BJ (cell line): Measurements from ENCODE around the gene CITED2. TPM values are rescaled to one million over a fixed set of nuclear protein-coding genes. Genes with fewer than 3 reads are reported as not detected.

Experiments
- CTCF ChIA-PET: fragments of 350-600 bp; formaldehyde crosslinking; extraction: SDS; loops from one replicate; lab custom pipeline; 2021; ENCODE audit warnings: antibody characterized with exemption, inconsistent platforms; lab: Yijun Ruan, JAX
- POLR2A ChIA-PET: fragments of 300-600 bp; sonication (Branson Sonifier 250); formaldehyde crosslinking; extraction: SDS; loops from one replicate; lab custom pipeline; 2021; ENCODE audit warnings: antibody characterized with exemption; lab: Charles Lee
- DNase-seq: peaks from one replicate; pipeline ENCODE4 v3.0.0-alpha.2; 2011; ENCODE audit warnings: low read depth
- H3K27me3 ChIP-seq: 2 replicates; pipeline ENCODE4 v1.6.0; 2011; ENCODE audit warnings: low read length; ENCODE audit not compliant: control insufficient read depth, insufficient read depth
- H3K36me3 ChIP-seq: 2 replicates; pipeline ENCODE4 v1.5.1; 2011; ENCODE audit warnings: low read length; ENCODE audit not compliant: control insufficient read depth, insufficient read depth
- H3K4me3 ChIP-seq: 2 replicates; pipeline ENCODE4 v1.5.1; 2011; ENCODE audit warnings: low read depth, mild to moderate bottlenecking, control low read depth, low read length
- CTCF ChIP-seq: IDR thresholded peaks from 2 replicates; pipeline ENCODE4 v1.5.1; 2011; ENCODE audit warnings: low read depth, mild to moderate bottlenecking, control low read depth, inconsistent platforms, low read length, moderate library complexity; ENCODE audit not compliant: insufficient read depth
- polyA plus RNA-seq: library from polyadenylated mRNA; depleted of rRNA; stranded (reverse); fragments of >200 nt; gene quantifications from 2 replicates; pipeline ENCODE4 v1.2.3, GENCODE V29; 2011

Gene CITED2
- polyA plus RNA-seq, 1 experiment, result 707 TPM

- no peak for TF ChIP-seq CTCF
- H3K4me3 ChIP-seq, result no peak overlapping the region
- no peak for DNase-seq
- ChIA-PET CTCF (interaction anchor here (2.1 kb wide), 1 partner anchor 27 kb away, joined by 7 read pairs; no protein-coding TSS in a partner anchor), POLR2A (no interaction called here)
- H3K36me3 ChIP-seq, result no peaks in the 10 kb centered on the region
- no peaks in the 10 kb centered on the region for H3K27me3 ChIP-seq
Measured at GRCh38 chr6:139337830-139338229, 36.6 kb downstream of the CITED2 start.

GRCh38 chr6:139337001-139337400 is 37.4 kb downstream of the CITED2 start:
- Histone ChIP-seq H3K4me3 (no peak overlapping the region), H3K36me3 (no peaks in the 10 kb centered on the region), H3K27me3 (no peaks in the 10 kb centered on the region)
- ChIA-PET CTCF (no interaction called here), POLR2A (no interaction called here)
- no peak for TF ChIP-seq CTCF
- no peak for DNase-seq

- no peaks in the 10 kb centered on the region for H3K36me3 ChIP-seq
- CTCF ChIA-PET, result no interaction called here
- no peak for DNase-seq
- H3K27me3 ChIP-seq, result no peaks in the 10 kb centered on the region
- no peak for TF ChIP-seq CTCF
- no peak overlapping the region for H3K4me3 ChIP-seq
- POLR2A ChIA-PET, result no interaction called here
Measured at GRCh38 chr6:139336488-139336887, 38.0 kb downstream of the CITED2 start.

- Histone ChIP-seq H3K4me3 (no peak overlapping the region), H3K27me3 (no peaks in the 10 kb centered on the region), H3K36me3 (no peaks in the 10 kb centered on the region)
- ChIA-PET CTCF (interaction anchor here (0.7 to 1.6 kb wide), 2 partner anchors 114 to 116 kb away, joined by 3 to 5 read pairs; no protein-coding TSS in a partner anchor), POLR2A (interaction anchor here (0.6 kb wide), 1 partner anchor 17 kb away, joined by 4 read pairs; no protein-coding TSS in a partner anchor)
- no peak for TF ChIP-seq CTCF
- no peak for DNase-seq
Measured at GRCh38 chr6:139335447-139336210, 38.8 kb downstream of the CITED2 start.

- Histone ChIP-seq H3K4me3 (no peak overlapping the region), H3K36me3 (no peaks in the 10 kb centered on the region), H3K27me3 (no peaks in the 10 kb centered on the region)
- no peak for TF ChIP-seq CTCF
- ChIA-PET POLR2A (no interaction called here), CTCF (interaction anchor here (1.6 kb wide), 1 partner anchor 115 kb away, joined by 5 read pairs; no protein-coding TSS in a partner anchor)
- peak; percentile 59 for DNase-seq
Measured at GRCh38 chr6:139334806-139335446, 39.5 kb downstream of the CITED2 start.
